Hepatocyte (in vitro differentiated cells): Measurements from ENCODE around the gene EFHC2. TPM values are rescaled to one million over a fixed set of nuclear protein-coding genes. Genes with fewer than 3 reads are reported as not detected.

Experiments
- DNase-seq: peaks from one replicate; pipeline ENCODE4 v3.0.0-alpha.2; 2016; ENCODE audit warnings: low spot score
- H2AFZ ChIP-seq: fragments of 200-600 bp; sonication (generic); 2 replicates; pipeline ENCODE4 v1.6.0; 2016; ENCODE audit warnings: antibody characterized with exemption, mild to moderate bottlenecking
- H3K27ac ChIP-seq: fragments of 200-600 bp; sonication (generic); 2 replicates; pipeline ENCODE4 v1.5.1; 2016; ENCODE audit warnings: mild to moderate bottlenecking
- H3K27me3 ChIP-seq: fragments of 200-600 bp; sonication (generic); 2 replicates; pipeline ENCODE4 v1.6.1; 2016
- H3K36me3 ChIP-seq: fragments of 200-600 bp; sonication (generic); replicated peaks from 2 replicates; pipeline ENCODE4 v1.5.1; 2016; ENCODE audit warnings: low read depth; ENCODE audit not compliant: insufficient read depth
- H3K4me1 ChIP-seq: fragments of 200-600 bp; sonication (generic); 2 replicates; pipeline ENCODE4 v1.5.1; 2016; ENCODE audit warnings: mild to moderate bottlenecking, moderate library complexity; ENCODE audit not compliant: insufficient read depth
- H3K4me2 ChIP-seq: fragments of 200-600 bp; sonication (generic); 2 replicates; pipeline ENCODE4 v1.6.0; 2016
- H3K4me3 ChIP-seq: fragments of 200-600 bp; sonication (generic); 2 replicates; pipeline ENCODE4 v1.5.1; 2016; ENCODE audit warnings: mild to moderate bottlenecking
- H3K79me2 ChIP-seq: fragments of 200-600 bp; sonication (generic); 2 replicates; pipeline ENCODE4 v1.6.0; 2017; ENCODE audit warnings: mild to moderate bottlenecking
- H3K9me2 ChIP-seq: fragments of 200-600 bp; sonication (generic); replicated peaks from 2 replicates; pipeline ENCODE4 v1.6.0; 2017; ENCODE audit warnings: mild to moderate bottlenecking; ENCODE audit not compliant: insufficient read depth
- H3K9me3 ChIP-seq: fragments of 200-600 bp; sonication (generic); 2 replicates; pipeline ENCODE4 v1.5.1; 2016; ENCODE audit warnings: low read depth, mild to moderate bottlenecking
- H4K20me1 ChIP-seq: fragments of 200-600 bp; sonication (generic); 2 replicates; pipeline ENCODE4 v1.6.0; 2016; ENCODE audit warnings: mild to moderate bottlenecking; ENCODE audit not compliant: insufficient read depth, poor library complexity, severe bottlenecking
- EZH2 ChIP-seq: fragments of 200-600 bp; sonication (generic); IDR thresholded peaks from 2 replicates; pipeline ENCODE4 v1.6.1; 2016; ENCODE audit warnings: antibody characterized with exemption, mild to moderate bottlenecking, borderline replicate concordance
- EZH2phosphoT487 ChIP-seq: fragments of 200-600 bp; sonication (generic); IDR thresholded peaks from one replicate; pipeline ENCODE4 v1.6.1; 2018; ENCODE audit warnings: antibody characterized with exemption, mild to moderate bottlenecking, low read depth, moderate library complexity; ENCODE audit not compliant: unreplicated experiment, severe bottlenecking
- WGBS: methylation state at CpG from one replicate; pipeline ENCODE4 v1.1.6; 2016; ENCODE audit warnings: low lambda C conversion rate; ENCODE audit errors: missing lambda C conversion rate; 5-methylcytosine and 5-hydroxymethylcytosine counted together
- polyA plus RNA-seq: library from polyadenylated mRNA; unstranded; fragments of >200 nt; fragmentation: Nextera tagmentation; extraction: Ambion mirVana; gene quantifications from 2 replicates; pipeline ENCODE4 v1.2.1, GENCODE V29; 2016
- total RNA-seq: library from RNA; depleted of rRNA; stranded (reverse); fragments of >200 nt; gene quantifications from 2 replicates; pipeline ENCODE4 v1.2.3, GENCODE V29; 2014
- TF ChIP-seq, protein P1 (sequence below): fragments of 200-600 bp; sonication (generic); IDR thresholded peaks from 2 replicates; pipeline ENCODE4 v1.5.1; 2016; ENCODE audit warnings: antibody characterized with exemption, mild to moderate bottlenecking; ENCODE audit not compliant: poor library complexity

The EFHC2 gene, protein sequence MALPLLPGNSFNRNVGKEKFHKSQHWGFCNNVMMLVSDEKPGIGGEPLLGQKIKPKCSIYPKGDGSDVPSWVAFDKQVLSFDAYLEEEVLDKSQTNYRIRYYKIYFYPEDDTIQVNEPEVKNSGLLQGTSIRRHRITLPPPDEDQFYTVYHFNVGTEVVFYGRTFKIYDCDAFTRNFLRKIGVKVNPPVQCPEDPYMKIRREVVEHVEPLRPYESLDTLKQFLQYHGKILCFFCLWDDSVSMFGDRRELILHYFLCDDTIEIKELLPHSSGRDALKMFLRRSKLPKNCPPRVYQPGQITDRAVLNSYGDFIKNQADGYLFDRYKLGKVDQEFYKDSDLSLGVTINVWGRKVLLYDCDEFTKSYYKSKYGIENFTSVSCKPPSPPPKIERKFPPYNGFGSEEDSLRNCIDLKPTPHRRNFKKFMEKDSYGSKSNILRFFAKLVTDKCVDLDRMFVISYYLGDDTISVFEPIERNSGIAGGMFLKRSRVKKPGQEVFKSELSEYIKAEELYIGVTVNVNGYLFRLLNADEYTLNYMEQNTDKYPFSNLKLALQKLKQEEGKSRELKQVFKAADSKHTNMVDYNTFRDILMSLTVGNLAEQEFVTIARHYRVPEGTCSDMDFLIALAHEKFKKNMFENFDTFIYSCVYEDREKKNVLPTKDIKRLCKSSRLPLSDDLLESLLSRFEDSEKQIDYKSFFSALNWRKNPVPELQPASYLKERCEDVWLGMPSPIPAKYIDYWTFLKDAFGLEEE
- 1.8 and 3.7 TPM in 2 replicates for total RNA-seq
- 0.51 and 1.3 TPM in 2 replicates for polyA plus RNA-seq

DNA sequence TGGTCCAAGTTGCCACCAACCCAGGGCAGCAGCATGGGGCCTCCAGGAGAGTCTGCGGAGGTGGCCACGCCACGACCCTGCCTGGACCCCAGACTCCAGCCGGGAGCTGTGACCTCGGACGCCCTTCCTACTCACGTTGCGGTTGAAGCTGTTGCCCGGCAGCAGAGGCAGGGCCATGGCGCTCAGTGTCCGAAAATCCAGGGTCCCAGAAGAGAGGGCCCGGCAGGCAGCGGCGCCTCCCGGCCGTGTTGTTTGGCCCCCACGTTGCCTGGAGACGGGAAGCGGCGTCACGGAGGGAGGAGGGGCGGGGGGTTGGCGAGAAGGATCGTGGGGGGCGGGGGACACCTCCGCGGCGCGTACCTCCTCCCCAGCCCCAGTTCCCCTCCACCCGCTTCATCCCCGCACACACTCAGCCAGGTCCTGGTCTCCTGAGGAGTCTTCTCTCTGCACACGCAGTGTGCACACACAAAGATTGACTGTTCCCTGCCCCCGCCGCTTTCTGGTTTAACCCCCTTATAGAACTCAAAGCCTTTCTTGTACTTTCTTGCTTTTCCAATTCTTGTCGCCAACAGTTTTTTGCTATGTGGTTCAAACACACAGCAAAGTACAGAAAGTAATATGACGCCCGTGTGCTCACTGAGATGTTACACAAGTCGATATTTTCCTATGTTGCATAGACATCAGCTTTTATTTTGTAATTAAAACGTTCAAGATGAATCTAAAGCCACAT, at the start of gene EFHC2:
TSS of gene EFHC2 (minus strand) at position 261 of the 730 bp plus-strand sequence. CDS start at position 177, 84 bp downstream.
- H3K79me2 ChIP-seq = no peaks in the 10 kb centered on the region
- H3K4me1 ChIP-seq = no peaks in the 10 kb centered on the region
- H3K4me3 ChIP-seq = no peak within 1 kb of the TSS
- peak within 1 kb of the TSS; percentile 58 for H2AFZ ChIP-seq
- no peaks in the 10 kb centered on the region for H4K20me1 ChIP-seq
- H3K27me3 ChIP-seq = no peaks in the 10 kb centered on the region
- peak within 1 kb of the TSS; percentile 73 for H3K27ac ChIP-seq
- DNase-seq = peak; percentile 51
- H3K9me2 ChIP-seq = no peaks in the 10 kb centered on the region
- no peak for TF ChIP-seq EZH2phosphoT487
- TF ChIP-seq, protein P1, sequence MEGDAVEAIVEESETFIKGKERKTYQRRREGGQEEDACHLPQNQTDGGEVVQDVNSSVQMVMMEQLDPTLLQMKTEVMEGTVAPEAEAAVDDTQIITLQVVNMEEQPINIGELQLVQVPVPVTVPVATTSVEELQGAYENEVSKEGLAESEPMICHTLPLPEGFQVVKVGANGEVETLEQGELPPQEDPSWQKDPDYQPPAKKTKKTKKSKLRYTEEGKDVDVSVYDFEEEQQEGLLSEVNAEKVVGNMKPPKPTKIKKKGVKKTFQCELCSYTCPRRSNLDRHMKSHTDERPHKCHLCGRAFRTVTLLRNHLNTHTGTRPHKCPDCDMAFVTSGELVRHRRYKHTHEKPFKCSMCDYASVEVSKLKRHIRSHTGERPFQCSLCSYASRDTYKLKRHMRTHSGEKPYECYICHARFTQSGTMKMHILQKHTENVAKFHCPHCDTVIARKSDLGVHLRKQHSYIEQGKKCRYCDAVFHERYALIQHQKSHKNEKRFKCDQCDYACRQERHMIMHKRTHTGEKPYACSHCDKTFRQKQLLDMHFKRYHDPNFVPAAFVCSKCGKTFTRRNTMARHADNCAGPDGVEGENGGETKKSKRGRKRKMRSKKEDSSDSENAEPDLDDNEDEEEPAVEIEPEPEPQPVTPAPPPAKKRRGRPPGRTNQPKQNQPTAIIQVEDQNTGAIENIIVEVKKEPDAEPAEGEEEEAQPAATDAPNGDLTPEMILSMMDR = no peak
- TF ChIP-seq EZH2 = no peak
- H3K4me2 ChIP-seq = peak within 1 kb of the TSS; percentile 80
- no peaks in the 10 kb centered on the region for H3K36me3 ChIP-seq
- H3K9me3 ChIP-seq = no peaks in the 10 kb centered on the region
- WGBS = 40% methylated on average over 19 of the region's 39 CpGs

DNA sequence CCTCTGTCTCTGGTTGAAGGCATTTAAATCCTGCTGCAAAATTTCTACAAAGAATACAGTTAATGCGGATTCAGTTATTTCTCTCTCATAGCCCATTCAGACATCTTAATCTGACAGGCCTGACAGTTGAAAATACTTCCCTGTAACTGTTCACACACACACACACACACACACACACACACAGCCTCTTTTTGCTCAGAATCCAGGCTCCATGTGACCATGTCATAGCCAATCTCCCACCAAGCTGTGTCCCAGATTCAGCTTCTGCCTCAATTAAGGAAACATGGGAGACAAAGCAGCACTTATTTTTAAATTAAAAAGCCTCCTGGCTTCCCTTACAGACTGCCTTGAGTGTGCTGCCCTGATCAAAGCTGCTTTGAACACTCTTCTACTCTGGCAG, 49.3 kb upstream of the EFHC2 start:
- no peaks in the 10 kb centered on the region for H3K9me3 ChIP-seq
- H3K27me3 ChIP-seq = no peaks in the 10 kb centered on the region
- H3K36me3 ChIP-seq = no peaks in the 10 kb centered on the region
- no peaks in the 10 kb centered on the region for H4K20me1 ChIP-seq
- 86% methylated on average over 1 of the region's 1 CpG for WGBS
- no peaks in the 10 kb centered on the region for H3K9me2 ChIP-seq
- no peak for DNase-seq
- TF ChIP-seq, protein P1 = no peak
- TF ChIP-seq EZH2 (no peak), EZH2phosphoT487 (no peak)
- no peak overlapping the region for H3K27ac ChIP-seq
- no peaks in the 10 kb centered on the region for H3K79me2 ChIP-seq
- no peaks in the 10 kb centered on the region for H3K4me1 ChIP-seq
- no peak overlapping the region for H3K4me3 ChIP-seq
- no peak overlapping the region for H2AFZ ChIP-seq
- no peak overlapping the region for H3K4me2 ChIP-seq

DNA sequence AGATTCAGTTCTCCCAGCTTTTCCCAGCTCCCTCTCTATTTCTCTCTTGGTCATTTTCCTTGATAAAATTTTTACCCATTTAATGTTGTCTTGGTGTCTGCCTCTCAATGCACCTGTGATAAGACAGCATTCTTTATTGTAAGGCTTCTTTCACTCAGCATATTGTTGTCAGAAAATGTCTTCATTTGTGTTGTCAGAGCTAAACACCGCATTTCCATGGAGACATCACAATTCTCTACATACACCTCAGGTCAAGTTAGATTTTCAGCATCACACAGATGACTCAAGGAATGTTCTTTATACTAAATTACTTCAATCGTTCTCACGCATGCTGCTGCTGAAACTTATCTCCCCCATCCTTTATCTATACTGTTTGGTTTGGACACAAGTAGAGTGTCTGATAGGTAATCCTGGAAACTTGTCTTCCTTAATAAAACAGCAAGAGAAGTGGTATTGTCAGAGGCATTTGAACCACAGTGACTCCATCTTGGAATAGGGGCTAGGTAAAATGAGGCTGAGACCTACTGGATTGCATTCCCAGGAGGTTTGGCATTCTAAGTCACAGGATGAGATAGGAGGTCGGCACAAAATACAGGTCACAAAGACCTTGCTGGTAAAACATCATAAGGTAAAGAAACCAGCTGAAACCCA, 41.3 kb upstream of the EFHC2 start:
- no peak overlapping the region for H3K4me3 ChIP-seq
- H3K4me2 ChIP-seq = no peak overlapping the region
- H3K36me3 ChIP-seq = no peaks in the 10 kb centered on the region
- 83% methylated on average over 4 of the region's 4 CpGs for WGBS
- H3K9me3 ChIP-seq = no peaks in the 10 kb centered on the region
- no peaks in the 10 kb centered on the region for H3K9me2 ChIP-seq
- no peak for DNase-seq
- no peaks in the 10 kb centered on the region for H3K27me3 ChIP-seq
- no peak overlapping the region for H2AFZ ChIP-seq
- TF ChIP-seq EZH2phosphoT487 = no peak
- TF ChIP-seq, protein P1 = no peak
- TF ChIP-seq EZH2 = no peak
- no peak overlapping the region for H3K27ac ChIP-seq
- no peaks in the 10 kb centered on the region for H3K4me1 ChIP-seq
- no peaks in the 10 kb centered on the region for H4K20me1 ChIP-seq
- H3K79me2 ChIP-seq = no peaks in the 10 kb centered on the region
